GM21526 (cell line): ENCODE data around the gene GRM7.

ENCODE experiments used
- ATAC-seq: cut with Tn5 transposase; IDR thresholded peaks from one replicate; pipeline ENCODE4 v1.9.1; 2021; ENCODE audit warnings: moderate library complexity; ENCODE audit not compliant: unreplicated experiment, low FRiP score

Gene GRM7

DNA sequence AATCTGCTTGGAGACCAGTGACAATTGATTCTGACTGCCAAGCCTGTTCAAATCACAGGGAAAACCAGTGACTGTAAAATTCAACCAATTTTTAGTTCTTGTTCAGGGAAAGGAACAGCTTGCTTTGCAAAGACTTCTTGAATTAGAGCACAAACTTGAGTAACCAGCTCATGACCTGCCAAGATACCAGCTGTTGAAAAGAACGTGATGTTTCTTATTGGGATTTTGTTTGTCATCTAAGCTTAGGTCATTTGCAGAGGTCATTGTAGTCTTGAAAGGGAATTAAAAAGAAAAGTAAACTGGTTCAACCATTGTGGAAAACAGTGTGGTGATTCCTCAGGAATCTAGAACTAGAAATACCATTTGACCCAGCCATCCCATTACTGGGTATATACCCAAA is 428.2 kb downstream of the GRM7 start:
- ATAC-seq, result no peak

DNA sequence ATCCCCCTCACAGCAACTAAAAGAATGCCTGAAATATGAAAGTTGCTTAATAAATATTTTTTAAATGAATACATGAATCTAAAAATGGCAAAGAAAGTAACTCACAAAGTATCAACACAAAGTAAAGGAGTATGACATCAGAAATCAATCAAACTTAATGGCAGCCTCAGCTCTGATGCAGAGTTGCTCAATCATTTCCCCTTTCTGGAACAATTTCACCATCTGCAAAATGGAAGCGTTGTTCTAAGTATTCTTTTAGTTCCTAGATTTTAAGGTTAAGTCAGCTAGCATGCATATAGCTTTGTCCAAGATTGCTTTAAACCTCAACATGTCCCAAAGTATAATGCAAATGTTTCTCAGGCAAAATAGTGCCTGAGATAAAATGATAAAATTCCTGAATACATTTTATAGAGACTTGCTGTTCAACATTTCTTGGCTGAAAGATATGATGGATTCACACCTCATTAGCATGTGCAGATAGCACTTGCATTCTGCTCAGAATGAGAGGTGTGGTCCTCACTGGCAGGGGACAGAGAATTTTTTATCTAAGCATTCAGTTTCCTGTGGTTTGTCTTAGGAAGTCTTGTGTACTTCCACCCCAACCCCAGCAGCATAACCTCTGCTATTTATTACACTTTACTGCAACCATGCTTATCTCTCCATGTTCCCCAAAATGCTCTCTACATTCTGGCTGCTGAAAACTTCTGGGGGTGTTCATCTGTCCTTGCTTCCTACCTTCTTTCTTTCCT is 429.3 kb downstream of the GRM7 start:
- no peak for ATAC-seq

DNA sequence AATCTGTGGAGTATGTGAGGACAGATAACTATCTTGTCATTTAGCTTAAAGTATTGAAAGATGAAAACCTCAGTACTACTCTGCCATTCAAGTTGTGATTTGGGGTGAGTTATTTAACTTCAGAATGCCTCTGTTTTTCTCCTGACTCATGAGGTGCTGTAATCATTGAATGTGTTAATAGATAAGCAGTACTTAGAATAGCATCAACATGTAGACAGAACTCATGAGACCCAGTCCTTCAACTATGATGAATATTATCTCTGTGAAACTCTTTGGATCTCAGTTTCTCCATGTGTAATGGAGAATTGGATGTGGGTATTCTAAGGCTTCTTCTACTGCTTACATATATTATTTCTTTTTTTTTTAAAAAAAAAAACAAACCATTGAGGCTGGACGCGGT is 431.4 kb downstream of the GRM7 start:
- ATAC-seq, result no peak

DNA sequence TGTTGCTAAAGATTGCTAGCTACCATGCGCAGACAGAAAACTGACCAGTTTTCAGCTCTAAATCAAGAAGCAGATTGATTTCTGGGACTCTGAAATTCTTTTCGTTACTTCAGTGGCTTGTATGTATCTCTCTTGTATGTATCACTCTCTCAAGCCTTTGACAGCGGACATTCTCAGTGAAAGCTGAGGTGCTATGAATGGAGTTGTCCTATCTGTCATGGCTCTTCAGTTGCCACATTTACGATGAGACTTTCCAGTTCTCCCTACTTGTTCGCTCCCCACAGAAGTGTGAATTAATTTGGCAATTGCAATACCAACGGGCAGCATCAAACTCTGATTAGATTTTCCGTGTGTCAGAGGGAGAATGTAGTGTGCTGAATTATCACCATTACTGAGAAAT is 432.4 kb downstream of the GRM7 start:
- no peak for ATAC-seq

DNA sequence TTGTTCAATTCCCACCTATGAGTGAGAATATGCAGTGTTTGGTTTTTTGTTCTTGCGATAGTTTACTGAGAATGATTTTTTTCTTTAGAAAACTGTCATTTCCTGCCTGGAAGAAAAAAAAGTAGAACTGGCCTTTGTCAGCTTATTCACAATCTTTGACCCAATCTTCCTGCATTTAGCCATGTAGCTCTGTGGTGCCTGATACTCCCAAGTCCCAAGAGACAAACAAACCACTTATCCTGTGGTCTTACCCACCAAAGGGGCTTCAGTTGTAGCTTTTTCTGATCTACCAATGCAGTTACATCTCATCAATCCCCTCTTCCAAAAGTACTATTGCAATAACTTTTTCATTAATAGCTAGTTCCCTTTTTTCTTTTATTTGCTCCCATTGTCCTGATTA is 444.6 kb downstream of the GRM7 start:
- no peak for ATAC-seq

DNA sequence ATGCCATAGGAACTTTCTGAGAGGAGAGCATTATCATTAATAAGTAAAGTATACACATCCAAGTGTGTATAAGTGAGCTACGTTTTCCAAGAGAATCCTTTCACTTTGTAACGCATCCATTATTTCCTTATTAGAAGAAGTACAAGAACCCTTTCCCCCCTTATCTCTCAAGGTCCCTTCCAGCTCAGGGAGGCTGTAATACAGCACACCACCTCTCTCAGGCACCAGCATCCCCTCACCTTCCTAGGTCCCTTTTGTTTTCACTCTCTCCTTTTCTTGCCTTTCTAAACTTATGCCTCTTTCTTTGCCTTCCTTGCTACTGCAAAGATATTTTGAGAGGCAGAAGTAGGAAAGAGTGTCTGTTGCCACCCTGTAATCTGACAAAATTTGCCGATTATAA is 446.0 kb downstream of the GRM7 start:
- ATAC-seq, result no peak

DNA sequence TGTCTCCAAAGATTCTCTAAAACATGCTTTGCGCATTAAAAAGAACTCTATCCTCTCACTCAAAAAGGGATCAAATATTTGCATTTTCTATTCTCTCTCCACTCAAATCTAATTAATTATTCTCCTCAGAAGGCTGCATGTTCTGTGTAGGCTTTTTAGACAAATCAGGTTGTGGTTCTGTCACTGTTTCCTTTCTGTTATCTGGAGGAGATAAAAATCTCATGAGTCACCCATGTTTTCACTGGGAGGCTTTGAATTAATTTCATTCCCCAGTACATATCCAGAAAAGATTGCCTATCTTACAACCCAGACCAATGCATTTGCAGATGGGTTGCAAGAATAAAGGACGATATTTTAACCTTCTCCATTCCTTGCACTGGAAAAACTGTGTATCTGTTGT is 446.5 kb downstream of the GRM7 start:
- ATAC-seq, result no peak

DNA sequence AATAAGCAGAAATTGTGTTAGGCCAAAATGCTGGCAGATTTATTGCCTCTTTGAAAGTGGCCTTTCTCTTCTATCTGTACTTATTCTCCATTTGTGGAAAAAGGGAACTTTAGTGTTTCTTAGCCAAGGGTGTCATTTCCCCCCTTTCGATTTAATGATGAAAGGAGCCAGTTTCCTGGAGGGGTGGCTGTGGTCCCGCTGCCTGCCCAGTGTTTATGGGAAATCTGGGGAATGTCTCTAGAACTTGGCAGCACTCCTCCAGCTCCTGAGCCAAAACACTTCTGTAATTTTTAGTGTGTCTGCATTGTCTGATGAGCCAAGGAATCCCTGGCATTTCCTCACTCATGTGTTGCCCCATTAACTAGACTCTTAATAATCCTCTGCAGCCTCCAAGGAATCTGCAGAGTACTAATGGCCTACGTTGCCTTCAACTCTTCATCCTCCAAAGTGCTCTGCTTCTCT is 448.8 kb downstream of the GRM7 start:
- ATAC-seq, result no peak

DNA sequence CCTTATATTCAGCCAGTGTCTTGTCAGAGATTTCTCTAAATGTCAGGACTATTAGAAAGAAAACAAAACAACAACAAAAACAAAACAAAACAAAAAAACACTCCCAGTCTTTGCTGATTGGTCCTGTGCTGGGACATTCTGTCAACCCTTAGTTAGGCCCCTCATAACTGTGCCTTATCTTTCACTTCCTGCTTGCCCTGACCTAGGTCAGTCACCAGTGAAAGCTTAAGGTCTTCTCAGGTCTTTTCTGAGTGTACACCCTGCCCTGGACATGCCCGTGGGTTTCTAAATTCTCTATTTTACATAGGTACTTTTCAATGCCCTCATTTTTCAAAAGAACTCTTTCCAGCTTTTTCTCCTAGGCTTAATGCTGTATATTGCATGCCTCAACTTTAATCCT is 454.1 kb downstream of the GRM7 start:
- ATAC-seq, result no peak

DNA sequence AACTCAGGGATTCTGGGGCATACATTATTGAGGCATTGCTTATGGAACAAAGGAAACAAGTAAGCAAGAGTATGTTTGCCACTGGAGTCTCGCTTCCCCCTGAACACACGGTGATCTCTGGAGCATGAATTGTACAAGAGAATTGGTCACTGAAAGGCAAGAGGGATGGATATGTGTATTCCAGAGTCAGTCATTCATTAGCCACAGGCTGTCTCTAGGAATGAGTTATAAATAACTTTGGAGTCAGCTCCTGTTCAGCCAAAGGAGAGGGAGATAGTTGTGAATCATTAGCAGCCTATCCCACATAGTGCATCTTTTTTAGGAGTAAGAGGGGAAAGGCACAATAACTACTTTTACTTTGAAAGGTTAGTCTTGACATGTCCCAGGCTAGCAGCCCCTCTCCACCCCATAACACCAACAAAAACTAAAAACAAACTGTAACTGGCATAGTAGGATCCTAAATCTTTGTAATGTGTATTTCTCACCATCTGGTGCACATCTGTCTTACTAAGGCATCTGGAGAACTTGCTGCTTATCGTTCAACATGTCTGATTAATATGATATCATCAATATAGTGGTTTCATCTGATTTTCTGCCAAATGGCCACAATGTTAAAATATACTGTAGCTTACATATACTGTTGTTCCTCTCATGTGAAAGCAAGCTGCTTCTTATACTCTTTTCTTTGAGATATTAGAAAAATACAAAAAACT is 462.2 kb downstream of the GRM7 start:
- ATAC-seq, result no peak

DNA sequence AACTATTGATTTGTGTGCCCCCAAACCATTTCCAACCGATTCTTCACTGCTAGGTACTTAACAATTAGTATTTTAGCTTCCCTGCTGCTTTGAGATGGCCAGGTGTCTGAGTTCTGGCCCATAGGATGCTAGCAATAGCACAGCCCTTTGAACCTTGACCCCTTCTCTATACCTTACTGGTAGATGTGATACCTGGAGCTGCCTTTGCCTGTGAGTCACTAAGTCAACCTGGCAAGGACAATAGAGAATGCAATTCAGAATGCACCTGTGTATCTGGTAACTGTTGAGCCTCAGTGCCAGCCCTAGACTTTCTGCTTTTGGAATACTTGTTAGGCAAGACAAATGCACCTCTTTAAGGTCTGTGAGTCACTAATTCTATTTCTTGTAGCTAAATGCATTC is 467.4 kb downstream of the GRM7 start:
- no peak for ATAC-seq

DNA sequence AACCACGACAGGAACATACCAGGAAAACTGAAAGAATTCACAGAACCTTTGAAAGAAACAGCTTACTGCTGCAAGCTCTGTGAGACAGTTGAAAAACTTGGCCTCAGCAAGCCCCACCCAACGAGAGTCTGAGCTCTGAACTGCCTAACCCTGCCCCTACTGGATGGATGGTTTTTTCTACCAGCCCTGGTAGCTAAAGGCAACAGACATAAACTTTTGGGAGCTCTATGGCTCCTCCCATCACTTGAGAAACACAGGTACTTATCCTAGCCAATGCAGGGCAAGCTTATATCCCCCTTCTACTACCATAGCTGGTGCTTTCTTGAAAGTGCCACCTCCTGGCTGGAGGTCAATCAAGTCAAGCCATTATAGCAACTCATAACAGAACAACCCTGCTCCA is 471.8 kb downstream of the GRM7 start:
- no peak for ATAC-seq

DNA sequence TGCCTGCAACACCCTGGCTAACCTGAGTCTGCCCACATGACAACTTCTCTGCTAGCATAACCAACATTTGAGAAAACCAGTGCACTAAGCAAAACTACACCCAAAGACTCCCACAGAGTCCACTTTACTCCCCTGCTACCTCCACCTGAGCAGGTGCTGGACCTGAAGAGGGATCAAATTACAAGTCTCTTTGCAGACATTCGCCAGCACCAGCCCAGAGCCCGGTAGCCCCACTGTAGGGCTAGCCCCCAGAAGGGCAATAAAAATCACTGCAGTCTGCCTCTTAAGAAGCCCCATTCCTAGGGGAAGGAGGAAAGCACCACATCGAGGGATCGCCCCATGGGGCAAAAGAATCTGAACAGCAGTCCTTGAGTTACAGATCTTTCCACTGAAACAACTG is 472.2 kb downstream of the GRM7 start:
- no peak for ATAC-seq

DNA sequence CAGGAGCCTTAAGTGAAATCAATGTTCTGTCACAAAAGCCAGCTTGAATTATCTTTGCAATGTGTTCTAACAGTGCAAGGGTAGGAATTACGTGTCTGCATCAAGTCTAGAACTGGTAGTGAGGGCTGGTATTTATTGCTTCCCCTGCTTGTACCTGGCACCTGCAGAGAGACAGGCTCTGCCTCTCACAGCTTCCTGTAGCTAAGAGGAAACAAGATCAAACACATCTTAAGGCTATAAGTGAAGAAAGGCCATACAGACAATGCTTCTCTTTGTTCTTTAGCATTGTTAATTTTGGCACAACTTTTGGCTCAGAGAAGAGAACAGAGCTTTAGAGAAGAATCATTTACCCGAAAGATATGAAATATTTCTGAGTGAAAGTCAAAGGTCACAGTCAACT is 479.9 kb downstream of the GRM7 start:
- ATAC-seq, result no peak

DNA sequence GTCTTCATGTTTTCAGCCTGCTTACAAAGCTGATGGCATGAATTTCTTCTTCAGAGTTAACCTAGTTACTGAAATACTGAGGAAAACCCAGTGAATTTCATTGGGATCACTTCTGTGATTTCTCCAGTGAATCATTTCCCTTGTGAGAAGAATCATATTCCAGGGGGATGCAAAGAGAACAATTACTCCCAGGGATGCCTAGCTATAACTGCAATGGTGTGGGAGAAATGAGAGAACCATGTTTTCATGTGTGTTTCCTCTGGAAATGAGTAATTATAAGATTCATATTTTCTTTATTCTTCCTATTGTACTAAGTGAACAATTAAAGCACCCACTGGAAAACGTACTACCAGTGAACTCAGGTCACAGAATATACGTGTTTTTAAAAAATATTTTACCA is 485.4 kb downstream of the GRM7 start:
- ATAC-seq, result no peak

DNA sequence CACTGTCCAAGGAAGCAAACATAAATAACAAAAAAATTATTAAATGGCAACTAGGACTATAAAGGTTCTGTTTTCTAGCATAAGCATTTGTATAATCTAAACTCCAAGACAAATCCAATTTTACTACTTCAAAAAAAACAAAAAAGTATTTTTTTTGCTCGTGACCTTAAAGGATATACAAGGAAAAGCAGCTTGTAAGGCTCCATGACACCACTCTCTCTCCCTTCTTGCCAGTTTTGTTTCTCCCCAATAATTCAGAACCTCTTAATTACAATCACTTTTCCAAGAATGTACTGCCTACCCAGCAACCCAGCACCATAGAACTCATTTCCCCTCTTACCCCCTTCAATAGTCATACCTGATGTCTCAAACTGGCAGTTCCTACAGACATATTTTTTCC is 496.2 kb downstream of the GRM7 start:
- no peak for ATAC-seq

DNA sequence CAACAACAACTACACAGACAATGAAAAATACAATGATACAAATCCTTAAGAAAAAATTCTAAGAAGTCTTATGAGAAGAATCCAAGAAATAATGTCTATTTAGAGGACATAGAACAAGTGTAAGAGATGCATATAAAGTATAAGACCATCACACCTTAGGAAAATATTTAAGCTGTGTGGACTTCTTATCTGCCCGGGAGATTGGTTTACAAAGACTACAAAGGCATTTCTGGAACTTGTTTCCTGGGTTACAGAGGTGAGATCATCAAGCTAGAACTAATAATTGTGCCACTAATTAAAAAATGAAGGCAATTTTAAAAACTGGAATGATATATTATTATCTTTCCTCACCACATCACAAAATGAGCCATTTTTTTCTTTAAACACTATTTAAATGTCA is 507.1 kb downstream of the GRM7 start:
- ATAC-seq, result no peak

DNA sequence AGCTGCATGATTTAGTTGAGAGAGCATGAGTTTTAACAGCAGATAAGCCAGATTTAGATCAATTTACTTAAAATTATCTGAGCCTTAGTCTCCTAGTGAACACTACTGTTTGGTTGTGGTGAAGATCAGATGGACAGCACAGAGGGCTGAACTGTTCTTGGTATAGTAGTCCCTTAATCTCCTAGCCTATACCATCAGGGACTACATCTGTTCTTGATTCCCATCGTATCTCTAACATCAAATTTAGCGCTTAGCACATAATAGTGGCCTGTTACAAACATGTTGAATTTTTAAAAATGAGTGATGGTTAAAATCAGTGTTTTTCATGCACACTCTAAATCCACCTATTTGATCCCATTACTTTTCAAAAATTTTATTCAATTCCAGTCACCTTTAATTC is 507.7 kb downstream of the GRM7 start:
- ATAC-seq, result no peak

DNA sequence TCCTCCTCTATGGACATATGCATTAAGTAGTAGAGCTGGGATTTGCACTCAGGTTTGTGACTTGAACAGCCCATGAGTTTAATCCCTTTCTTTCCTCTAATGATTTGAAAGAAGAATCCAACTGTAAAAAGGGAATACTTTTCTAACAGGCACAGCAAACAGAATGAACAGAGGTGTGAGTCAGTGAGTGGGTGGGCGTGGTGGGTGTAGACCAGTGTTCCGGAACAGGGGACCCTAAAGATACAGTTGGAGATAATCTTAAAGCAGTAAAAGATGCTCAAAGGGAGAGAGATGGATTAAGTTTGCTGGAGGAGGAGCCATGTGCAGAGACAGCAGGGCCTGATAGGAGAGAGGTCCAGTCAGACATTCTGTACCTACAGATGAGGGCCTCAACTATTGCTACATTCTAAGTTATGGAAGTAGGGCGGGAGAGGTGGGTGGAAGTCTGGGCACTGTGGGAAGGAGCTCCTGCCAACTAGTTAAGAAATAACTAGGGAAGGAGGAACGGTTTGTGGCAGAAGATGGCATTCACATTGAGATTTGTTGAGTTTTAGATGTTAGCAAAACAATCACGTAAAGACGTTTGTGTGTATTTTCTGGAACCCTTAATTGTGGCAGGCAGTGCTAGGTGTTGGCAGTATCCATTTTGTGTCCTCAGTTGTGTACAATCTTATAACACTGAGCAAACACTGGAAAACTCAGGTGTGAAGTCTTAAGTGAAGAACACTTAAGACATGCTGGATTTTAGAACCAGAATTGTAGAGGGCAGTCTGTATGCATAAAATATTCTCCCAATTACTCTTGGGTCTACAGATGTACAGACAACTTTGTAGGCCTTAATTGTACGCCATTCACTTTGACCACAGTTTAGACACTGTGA is 511.0 kb downstream of the GRM7 start:
- ATAC-seq, result no peak

DNA sequence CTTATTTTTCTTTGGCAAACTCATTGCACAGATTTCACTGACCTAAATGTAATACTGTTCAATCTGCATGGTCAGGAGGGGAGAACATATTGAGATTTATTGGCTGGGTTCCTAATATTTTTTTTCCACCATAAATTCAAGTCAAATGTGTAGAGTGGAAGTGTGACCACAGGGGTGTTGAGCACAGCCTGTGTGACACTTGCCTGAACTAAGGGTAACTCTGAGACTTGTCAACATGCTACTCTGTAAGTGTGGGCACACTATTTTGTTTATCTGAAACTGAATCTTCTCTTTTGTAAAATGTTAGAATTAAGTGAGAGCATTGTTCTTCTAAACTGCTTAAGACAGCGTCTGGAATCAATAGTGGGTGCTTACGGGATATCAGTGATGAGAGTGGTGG is 516.2 kb downstream of the GRM7 start:
- ATAC-seq, result no peak

DNA sequence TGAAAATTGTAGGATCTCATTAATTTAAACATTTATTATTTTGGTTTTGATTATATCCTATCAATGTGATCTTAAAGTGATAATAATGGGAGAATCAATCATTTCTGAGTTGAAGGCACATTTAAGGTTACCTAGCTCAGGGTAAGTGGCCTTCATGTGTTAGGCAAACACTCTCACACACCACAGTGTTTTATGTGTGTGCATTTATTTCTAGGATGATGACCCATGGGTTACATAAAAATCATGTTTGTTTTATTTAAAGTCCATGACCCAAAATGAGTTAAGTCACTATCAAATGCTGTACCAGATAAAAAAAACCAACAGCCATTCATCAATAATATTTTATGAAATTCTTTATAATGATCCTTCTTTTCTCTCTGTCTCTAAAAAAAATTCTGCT is 520.8 kb downstream of the GRM7 start:
- ATAC-seq, result no peak
